GM18870 (cell line): ENCODE measurements around the gene GLYATL3.

Experiments
- ATAC-seq: cut with Tn5 transposase; IDR thresholded peaks from one replicate; pipeline ENCODE4 v1.9.1; 2021; ENCODE audit warnings: moderate library complexity; ENCODE audit not compliant: unreplicated experiment

Gene GLYATL3

DNA sequence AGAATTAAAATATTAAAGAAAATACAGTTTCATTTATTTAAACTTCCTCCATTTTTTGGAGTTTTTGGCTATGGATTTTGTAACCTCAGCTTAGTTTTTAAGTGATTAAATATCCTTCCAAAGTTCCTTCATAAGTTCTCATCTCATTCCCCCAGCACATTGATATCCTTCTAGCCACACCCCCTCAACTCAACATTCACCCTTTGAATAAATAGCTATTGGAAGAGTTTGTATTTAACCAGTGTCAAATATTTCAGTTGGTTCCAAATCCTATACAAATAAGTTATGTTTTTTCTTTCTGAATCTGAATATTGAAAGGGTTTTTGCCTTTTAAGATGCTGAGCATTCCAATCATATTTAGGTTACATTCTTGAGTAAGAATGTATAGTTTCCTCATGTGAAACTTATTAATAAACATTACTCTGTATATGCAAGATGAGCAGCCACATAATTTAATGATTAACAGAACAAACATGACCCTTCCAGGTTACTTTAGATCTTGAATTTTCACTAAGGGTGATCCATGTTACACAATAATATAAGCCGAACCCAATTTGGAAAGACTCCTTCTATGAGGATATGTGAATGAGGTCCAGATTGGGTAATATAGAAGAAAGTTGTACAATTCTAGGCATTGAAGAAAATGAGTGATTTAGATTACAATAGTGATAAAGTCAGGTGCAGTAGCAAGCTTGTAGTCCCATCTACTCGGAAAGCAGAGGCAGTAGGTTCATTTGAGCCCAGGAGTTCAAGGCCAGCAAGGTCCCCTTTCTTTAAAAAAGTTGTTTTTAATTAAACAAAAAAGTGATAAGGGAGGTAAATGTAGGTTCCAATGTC is 13.6 kb downstream of the GLYATL3 start:
- ATAC-seq = no peak

DNA sequence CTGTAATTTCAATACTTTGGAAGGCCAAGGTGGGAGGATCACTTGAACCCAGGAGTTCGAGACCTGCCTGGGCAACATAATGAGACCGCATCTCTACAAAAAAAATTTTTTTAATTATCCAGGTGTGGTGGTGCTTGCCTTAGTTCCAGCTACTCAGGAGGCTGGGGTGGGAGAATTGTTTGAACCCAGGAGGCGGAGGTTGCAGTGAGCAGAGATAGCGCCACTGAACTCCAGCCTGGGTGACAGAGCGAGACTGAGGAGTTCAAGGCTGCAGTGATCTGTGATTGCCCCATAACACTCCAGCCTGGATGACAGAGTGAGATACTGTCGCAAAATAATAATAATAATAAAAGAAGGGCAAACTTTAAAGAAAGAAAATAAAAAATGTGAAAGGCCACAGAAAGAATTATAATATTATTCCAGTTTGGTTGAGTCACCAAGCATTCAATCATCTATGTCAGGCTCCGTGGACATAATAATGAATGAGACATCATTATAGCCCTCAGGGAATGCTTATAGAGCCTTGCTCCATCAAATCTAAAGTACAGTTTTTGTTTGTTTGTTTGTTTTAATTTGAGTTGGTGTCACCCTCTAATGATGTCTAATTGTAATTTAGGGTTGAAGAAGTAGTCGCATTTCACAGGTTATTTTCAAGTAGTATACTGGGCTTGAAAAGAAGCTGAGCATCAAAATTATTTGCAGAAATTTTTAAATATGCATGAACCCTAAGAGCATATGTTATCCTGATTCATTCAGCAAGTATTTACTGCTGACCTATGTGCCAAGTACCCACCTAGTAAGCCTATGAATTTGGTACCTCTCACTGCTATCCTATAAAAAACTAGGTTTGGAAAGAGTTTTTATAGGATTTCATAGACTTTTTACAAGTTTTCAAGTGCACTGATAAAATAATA is 15.1 kb downstream of the GLYATL3 start:
- no peak for ATAC-seq

DNA sequence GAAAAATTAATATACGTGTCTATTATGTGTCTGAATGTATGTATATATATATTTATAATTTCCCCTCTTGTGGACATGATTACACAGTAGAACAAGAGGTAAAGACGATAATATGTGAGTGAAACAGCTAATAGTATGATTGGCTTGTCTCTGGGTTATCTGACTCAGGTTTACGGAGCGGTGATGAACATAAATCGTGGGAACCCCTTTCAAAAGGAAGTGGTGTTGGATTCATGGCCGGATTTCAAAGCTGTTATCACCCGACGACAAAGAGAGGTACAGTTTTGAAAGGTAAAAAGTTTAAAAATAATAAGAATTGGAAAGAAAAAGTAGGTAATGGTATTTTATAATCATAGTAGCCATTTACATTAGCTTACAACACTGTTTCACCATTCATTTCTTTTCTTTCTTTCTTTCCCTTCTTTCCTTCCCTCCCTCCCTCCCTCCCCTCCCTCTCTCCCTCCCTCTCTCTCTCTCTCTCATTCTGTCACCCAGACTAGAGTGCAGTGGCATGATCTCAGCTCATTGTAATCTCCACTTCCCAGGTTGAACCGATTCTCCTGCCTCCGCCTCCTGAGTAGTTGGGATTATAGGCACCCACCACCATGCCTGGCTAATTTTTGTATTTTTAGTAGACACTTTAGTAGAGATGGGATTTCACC is 15.9 kb downstream of the GLYATL3 start:
- no peak for ATAC-seq

DNA sequence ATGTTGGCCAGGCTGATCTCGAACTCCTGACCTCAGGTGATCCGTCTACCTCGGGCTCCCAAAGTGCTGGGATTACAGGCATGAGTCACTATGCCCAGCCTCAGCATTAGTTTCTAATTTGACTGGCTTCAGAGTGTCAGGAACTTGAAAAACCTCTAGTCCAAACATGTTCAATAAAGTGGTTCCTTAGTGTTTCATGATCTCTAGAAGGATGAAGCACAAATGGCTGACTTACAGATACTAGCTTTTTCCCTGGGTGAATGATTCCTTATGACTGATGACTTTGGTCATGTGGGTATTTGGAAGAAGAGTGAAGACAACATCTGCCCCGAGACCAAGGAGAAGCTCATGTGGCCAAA is 16.4 kb downstream of the GLYATL3 start:
- ATAC-seq = no peak

DNA sequence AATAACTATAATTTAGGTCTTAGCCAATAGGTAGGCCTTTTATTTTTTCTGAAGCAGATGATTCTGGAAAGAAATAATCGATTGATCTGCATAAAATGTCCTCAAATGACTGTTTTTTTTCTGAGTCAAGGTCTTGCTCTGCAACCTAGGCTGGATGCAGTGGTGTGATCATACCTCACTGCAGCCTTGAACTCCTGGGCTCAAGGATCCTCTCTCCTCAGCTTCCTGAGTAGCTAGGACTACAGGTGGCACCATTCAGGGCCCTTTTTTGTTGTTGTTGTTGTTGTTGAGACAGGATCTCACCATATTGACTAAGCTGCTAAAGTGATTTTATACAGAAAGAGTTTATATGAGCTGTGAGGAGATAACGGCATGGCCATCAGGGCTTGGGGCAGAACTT is 18.2 kb downstream of the GLYATL3 start:
- no peak for ATAC-seq

DNA sequence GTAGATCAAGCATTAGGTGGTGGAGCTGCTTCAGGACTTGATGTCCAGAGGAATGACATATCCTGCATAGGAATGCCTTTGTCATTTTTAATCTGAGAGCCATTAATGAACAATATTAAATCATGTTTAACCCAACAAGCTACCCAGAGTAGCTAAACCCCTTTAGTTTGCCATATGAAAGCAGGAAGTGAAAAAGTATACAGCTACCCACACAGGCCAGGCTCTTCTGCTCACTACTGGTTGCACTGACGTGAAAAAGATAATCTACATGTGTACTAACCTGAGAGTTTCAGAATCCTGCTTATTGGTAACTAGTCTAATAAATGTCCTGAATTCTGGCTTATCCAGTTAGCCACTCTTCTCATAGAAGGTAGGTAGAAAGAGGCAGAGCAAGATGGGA is 19.9 kb downstream of the GLYATL3 start:
- peak; percentile 84 for ATAC-seq

DNA sequence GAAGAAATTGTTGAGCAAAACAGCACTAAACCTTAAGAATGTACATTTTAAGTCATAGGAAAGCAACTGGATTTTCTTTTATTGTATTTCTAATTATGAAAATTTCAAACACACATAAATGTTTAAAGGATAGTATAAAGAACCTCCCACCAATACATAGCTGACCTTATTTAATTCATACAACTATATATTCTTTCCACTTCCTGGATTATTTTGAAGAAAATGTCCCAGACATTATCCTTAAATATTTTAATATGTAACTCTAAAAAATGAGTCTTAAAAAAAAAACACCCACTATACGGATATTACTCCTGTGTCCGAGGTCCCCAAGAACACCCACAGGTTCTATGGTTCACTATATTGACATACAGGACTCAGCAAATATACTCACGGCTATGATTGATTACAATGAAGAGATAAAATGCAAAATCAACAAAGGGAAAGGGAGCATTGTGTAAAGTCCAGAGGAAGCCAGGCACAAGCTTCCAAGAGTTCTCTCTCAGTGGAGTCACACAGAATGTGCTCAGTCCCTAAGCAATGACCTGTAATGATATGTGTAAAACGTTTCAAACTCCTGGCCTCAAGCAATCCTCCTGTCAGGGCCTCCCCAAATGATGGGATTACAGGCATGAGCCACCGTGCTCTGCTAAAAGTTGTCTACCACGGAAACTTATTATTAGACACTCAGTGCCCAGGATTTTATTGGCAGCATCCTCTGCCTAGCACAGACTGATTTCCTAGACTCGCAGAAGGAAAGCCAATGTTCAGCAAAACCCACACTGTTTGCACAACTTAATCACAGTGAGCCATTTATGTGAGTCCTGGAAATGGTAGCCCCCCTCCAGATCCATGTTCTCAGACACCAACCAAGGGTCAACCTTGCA is 23.2 kb downstream of the GLYATL3 start:
- no peak for ATAC-seq

DNA sequence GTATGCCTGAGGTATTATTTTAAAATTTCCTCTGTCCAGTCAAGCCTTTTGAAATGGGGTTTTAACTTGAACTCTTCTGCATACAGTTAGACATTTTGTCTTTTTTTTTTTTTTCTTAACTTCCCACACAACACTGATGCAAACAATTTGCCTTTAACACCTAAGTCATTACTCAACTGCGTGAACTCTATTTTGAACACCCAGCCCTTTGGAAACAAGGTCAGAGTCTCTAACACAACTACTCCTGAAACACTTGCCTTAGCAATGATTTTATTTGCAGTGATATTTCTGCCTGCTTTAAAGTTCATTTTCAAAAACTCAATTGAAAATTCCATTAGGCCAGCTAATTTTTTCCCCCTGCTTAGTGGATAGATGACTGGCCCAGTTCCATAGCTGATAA is 24.2 kb downstream of the GLYATL3 start:
- ATAC-seq = no peak

DNA sequence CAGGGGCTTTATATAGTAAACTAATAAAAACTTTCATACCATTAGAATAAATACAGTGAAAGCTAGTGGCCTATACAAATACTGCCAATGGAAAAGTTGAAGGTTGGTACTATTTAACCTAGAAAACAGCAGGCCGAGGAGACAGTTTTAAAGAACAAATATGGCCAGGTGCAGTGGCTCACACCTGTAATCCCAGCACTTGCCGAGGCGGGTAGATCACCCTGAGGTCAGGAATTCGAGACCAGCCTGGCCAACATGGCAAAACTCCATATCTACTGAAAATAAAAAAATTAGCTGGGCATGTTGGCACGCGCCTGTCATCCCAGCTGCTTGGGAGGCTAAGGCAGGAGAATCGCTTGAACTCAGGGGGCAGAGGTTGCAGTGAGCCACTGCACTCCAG is 24.8 kb downstream of the GLYATL3 start:
- no peak for ATAC-seq

DNA sequence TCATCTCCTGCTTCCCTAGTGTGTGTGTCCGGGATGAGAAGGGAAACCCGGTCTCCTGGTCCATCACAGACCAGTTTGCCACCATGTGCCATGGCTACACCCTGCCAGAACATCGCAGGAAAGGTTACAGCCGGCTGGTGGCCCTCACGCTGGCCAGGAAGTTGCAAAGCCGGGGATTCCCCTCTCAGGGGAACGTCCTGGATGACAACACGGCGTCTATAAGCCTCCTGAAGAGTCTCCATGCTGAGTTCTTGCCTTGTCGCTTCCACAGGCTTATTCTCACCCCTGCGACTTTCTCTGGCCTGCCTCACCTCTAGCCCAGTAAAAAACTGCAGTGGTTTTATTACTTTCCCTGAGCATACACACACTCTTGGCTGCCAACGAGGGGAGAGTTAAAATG is 26.9 kb downstream of the GLYATL3 start:
- no peak for ATAC-seq

DNA sequence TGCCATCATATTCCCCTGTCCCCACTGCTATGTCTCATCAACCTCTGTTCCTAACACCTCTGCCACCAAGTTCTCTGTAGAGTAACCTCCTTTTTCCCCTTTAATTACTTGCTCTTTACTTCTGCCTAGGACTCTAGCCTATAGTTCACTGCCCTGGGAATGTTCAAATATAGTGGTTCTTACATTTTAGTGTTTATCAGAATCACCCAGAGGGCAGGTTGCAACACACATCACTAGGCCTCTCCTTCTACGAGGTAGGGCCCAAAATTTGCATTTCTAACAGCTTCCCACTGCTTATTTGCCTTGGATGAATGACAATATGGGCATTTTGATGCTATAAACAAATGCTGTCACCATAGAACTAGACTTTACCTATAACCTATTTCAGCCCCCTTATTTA is 27.6 kb downstream of the GLYATL3 start:
- ATAC-seq = no peak

DNA sequence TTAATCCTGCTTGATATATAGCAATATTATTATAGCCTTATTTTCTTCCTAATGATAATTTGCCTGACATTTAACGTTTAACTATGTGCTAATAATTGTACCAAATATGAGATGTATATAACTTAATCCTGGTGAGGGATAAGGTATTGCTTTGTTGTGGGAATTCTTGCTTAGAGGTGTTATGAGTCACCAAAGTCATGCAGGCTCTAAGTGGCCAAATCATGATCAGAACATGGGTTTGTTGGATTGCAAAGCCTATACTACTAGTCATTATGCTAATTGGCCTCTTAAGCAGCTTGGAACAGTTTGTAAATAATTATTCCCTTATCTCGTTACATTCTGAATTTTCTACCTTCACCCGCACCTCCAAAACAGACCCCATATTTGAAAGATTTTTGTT is 28.8 kb downstream of the GLYATL3 start:
- no peak for ATAC-seq

DNA sequence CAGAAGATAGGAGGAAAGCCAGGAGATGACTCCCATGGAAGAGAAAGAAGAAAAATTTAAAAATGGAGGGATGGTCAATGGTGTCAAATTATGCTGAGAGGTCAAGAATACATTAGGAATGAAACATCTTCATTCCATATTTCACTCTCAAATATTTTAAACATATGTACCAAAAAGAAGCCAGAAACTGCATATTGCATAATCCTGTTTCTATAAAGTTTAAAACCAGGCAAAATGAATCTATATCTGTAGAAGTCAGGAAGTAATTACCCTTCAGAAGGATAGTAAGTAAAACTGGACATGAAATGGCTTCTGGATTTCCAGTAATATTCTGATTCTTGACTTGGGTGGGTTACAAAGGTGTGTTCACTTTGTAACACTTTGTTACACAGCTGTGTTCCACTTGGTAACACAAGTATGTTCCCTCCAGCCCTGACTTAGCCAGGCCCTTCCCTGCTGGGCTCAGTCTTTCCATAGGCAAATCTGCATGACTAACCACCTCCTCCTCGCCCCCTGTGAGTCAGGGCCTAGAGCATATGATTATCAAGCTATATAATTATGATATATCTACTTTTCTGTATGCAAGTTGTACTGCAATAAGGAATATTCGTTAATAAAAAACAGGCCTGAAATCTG is 30.5 kb downstream of the GLYATL3 start:
- ATAC-seq = no peak

DNA sequence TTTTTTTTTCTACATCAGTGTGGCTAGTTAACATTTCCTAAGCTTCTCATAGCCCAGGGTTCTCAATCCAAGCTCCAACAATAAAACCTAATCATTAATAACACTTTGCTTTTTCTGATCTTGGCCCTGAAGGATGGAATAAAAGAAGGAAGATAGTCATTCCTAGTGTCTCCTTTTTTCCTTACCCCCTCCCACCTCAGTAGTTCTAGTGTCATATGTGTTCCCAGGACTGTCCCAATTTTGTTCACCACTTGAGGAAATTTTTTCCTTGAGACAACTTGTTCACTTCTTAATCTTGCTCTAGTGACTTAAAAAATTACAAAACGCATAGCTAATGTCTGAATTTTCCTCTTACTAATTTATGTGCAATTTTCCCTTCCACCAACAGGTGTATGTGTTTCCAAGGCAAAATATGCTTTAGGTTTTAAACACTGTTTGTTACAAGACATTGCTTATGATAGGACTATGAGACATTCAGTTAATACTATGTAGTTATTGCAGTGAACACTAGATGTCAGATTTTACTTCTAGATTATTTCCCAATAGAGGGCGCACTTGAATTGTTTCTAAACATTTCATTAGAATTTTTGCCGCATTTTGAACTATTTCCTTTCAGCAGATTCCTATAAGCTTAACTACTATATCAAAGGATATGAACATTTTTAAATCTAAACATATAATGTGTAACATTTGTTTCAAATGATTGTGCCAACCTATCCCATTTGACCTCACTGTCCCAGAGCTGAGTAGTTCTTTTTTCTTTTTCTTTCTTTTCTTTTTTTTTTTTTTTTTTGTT is 32.2 kb downstream of the GLYATL3 start:
- ATAC-seq = peak; percentile 97

DNA sequence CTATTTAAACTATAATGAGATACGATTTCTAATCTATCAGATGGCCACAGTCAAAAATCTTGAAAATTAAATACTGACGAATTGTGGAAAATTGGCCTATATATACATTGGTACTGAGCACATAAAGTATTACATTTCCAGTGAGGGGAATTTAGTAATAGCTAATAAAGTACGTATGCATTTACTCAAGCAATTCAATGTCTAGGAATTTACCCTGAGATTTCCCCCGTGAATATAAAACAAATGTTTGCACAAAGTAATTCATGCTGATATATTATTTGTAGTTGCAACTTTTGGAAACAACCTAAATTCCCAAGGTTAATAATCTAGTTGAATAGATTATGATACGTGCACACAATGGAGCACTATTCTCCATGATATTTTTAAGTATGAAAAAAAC is 36.1 kb downstream of the GLYATL3 start:
- ATAC-seq = no peak

DNA sequence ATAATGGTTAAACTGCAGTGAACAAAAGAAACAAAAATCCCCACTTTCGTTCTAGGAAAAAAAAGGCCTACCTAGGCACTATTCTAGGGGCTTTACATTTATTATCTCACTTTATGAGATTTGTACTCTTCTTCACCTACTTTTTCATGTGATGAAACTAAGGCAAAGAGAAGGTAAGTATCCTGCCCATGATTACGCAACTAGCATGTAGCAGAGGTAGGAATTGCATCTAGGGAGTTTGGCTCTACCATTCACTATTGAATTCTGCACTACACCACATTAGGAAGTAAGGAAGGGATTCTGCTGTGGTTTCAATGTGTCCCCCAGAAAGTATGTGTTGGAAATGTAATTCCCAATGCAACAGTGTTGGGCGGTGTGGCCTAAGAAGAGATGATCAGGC is 39.4 kb downstream of the GLYATL3 start:
- no peak for ATAC-seq

DNA sequence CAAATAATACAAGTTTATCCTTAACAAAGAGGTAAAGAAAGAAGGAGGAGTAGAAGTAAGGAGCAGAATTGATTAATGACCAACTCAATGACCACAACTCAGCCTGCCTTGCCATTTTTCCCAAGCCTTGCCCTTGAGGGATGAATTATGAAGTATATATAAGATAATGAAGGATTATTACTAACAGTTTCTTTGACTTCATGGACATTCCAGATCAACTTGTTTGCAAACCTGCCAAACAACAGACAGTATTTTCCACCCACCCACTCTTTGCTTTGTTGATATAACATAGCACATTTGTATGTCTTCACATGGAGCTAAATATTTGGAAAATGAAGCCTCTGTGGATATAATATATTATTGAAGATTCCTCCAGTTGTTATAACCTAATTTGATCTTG is 40.9 kb downstream of the GLYATL3 start:
- ATAC-seq = no peak

DNA sequence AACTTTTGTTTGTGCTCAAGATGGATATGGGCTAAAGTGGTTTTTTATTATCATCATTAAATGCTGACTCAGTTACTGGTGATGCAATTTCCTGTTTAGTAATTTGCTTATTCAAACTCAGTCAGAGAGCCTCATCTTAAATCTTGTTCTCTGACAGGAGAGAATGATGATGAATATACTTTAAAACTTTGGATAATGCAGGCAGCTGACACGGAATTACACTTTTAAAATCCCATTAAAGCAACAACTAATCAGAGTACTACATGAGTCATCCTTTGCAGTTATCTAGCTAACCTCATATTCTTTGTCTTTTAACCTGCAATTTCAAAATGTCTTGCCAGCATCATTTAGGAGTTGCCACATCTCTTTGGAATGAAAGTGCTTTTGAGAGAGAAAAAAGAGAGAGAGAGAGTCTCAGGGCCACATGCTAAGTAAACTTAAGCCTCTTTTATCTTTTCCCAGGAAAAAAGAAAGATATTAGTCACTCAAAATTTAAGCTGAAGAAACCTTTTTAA is 41.5 kb downstream of the GLYATL3 start:
- ATAC-seq = no peak

DNA sequence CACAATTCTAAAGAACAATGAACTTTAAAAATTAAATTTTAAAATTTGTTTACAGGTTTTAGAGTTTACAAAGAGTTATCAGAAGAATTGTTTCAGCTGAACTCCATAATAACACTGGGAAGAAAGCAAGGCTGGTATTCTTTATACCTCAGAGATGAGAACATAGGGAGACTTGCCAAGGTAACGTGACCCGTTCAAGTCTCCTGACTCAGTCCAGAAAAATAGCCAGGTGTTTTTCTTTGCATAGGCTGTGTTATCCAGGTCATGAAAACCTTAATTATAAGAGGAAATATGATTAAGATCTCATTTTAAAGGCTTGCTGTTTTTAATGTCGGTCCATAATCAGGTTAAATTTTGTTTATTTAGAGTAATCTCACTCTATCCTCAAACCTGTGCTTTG is 42.2 kb downstream of the GLYATL3 start:
- no peak for ATAC-seq
